Measurements from ENCODE around the gene FXYD6.
"Not testable (repeated sequence)": the region's sequence is repeated elsewhere in the genome, so short reads cannot be mapped to it uniquely, and the experiment has no call there.

- TF ChIP-seq POLR2AphosphoS5 (IDR thresholded peaks at IDR 0.05; ENCODE audit: borderline replicate concordance, low read depth, low read length); EZH2 (IDR thresholded peaks at IDR 0.05); FOXP2 (optimal IDR thresholded peaks at IDR 0.05; ENCODE audit: control extremely low read depth, extremely low read length, insufficient read depth): not testable (repeated sequence)
These were observed 66.4 kb downstream of the FXYD6 start for GRCh38 chr11:117810056-117810451.
